ENCODE results near the gene RPA1.

The RPA1 gene

DNA sequence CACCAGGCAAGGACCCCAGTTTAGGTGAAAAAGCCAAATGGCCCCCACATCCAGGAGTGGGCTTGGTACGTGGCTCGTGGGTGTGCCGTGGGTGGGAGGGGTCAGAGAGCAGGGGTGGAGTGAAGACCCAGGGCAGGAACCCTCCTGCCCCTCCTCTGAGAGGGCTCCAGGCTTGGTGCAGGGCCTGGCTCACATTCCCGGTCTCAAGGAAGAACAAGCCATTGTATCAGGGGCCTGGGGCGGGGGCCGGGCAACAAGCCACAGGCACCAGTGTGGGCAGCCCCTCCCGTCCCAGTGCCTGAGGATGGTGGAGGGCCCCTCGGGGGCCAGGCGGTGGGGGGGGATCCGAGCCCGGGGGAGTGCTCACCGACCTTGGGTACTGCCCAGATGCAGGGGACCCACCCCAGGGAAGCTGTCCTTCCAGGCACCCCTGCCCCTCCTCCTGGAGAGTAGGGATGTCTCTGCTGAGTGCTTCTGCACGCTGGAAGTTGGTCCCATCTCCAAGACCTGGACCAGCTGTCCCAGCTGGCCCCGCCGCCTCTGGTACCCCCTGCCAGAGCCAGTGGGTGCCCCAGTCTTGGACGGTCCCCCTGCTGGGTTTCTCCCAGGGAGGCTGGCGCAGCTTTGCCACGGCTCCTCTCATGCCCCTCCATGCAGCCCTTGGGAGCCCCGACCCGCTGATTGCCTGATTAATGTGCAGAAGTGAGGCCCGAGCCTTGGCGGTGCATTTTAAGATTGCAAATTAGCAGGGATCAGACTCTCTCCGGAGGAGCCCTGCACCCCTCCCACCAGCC lies 111.7 kb downstream of the RPA1 start:
- DNase-seq (ENCODE audit: low read depth), result no peak

DNA sequence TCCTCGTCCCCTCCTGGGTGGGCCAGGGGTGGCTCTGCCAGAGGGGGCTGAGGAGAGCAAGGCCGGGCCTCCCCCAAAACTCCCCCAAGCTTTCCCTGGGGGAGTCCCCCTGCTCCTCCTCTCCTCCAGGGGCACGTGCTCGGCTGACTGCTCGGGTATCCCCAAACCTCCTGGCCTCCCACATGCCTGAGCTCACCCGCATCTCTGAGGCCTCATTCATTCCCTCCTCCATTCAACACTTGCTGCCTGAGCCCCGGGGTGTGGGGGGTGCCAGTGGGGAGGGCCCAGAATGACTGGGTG lies 112.2 kb downstream of the RPA1 start:
- no peak for DNase-seq (ENCODE audit: low read depth)

DNA sequence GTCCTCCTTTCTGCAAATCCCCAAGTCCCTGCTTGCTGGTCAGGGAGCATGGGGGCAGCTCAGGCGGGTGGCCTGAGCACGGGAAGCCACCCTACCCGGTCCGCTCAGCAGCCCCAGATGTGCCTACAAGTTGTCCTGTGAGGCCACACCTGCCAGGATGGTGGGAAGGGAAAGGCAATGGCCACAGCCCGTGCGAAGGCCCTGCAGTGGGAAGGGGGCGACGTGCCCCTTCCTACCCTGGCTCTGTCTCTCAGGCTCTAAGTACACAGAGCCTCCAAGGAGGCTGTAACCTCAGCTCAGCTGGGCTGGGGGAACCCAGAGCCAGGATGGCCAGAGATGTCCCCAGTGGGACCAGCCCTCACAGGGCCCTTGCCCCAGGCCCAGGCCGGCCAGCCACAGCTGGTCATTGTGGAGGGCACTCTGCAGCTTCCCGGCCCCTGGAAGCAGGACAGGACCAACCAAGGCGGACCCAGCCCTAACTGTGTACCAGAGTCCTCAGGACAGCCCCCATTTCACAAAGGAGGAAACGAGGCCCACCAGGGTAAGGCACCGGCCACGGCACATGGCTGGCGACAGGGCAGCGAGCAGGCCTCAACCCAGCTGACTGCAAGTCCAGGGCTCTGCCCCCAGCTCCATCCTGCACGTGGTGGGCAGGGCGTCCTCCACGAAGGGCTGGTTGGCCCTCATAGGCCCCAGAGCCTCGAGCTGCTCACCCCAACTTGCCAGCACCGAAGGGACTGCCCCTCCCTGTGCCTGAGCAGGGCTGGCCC lies 113.0 kb downstream of the RPA1 start:
- no peak for DNase-seq (ENCODE audit: low read depth)

- DNase-seq (ENCODE audit: low read depth), result no peak
These were observed 113.6 kb downstream of the RPA1 start for GRCh38 chr17:1943436-1943831.

- DNase-seq (ENCODE audit: low read depth), result no peak
These were observed 115.8 kb downstream of the RPA1 start for GRCh38 chr17:1945621-1946020.

- DNase-seq (ENCODE audit: low read depth), result no peak
These were observed 116.5 kb downstream of the RPA1 start for GRCh38 chr17:1946021-1946932.

DNA sequence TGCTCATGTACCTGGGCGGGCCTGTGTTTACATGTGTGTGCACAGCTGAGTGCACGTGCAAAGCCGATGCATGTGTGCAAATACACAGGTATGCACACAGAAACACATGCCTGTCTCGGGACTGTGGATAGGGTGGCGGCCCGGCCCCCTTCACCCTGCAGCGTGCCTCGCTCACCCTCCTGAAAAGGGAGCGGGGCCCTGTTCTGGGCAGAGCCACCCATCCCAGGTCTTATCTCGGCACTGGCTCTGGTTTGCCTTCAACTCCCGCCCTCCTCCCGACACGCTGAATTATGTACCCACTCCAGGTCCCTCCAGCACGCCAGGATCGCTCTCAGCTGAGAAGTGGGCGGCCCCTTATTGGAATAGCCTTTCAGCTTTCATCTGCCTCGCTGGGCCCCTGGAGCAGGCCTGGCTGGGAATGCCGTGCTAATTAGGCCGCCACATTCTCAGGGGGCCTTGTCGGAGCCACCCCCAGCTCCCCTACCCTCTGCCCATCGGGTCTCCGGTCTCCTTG lies 117.5 kb downstream of the RPA1 start:
- no peak for DNase-seq (ENCODE audit: low read depth)

DNA sequence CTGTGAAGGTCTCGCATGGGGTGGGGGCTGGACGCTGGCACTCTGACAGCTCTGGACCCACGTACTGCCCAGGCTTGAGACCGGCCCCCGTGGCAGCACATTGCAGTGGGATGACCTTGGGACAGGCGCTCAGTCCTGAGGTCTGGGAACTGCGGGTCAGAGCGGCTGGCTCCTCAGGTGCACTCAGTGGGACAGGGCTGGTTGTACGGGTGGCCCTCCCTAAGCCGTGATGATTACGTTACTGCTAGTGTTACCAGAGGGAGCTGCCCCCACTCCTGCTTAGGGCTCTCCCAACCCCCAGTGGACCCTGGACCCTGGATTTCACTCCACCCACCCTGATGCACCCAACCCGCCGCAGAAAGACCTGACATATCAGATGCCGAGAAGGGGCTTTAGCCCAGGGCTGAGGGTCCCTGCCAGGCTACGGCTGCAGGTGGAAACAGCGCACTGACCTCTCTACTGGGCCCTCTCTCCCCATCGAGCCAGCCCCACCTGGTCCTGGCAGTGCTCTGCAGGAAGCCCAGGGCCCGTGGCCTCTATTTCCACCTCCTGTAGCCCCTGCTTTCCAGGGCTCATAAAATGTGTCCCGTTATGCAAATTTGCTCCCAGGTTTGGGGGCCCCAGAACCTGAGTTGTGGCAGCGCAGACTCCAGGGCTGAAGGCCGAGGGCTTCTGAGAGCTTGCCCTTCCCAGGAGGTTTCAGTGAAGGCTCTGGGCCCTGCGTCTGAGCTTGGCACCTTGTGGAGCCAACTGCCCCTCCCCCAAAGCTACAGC lies 118.1 kb downstream of the RPA1 start:
- DNase-seq (ENCODE audit: low read depth), result no peak

GRCh38 chr17:1948517-1948825 lies 118.7 kb downstream of the RPA1 start:
- no peak for DNase-seq (ENCODE audit: low read depth)
